Breast epithelium (tissue), 3 donors: Measurements from ENCODE around the gene USP17L20.
"Not testable (repeated sequence)": the region's sequence is repeated elsewhere in the genome, so short reads cannot be mapped to it uniquely, and the experiment has no call there.

ENCODE experiments used
- CTCF ChIP-seq, 3 donors: fragments of 450-650 bp; IDR thresholded peaks; one replicate each; pipeline ENCODE4 v1.5.1; 2016 to 2017; ENCODE audit warnings: antibody characterized with exemption in 3 of 3, mild to moderate bottlenecking in 3 of 3, moderate library complexity in 3 of 3
- POLR2A ChIP-seq: fragments of 450-650 bp; IDR thresholded peaks from one replicate; pipeline ENCODE4 v1.6.1; 2016; ENCODE audit warnings: antibody characterized with exemption, mild to moderate bottlenecking, moderate library complexity
- POLR2AphosphoS5 ChIP-seq, 3 donors: sonication (generic); formaldehyde crosslinking; IDR thresholded peaks; one replicate each; pipeline ENCODE4 v1.6.1; 2017; ENCODE audit warnings: antibody characterized with exemption in 3 of 3

GRCh38 chr4:9238461-9238860, 19.5 kb upstream of the USP17L20 start:
- TF ChIP-seq POLR2A; CTCF (IDR thresholded peaks at IDR 0.05); POLR2AphosphoS5 (IDR thresholded peaks at IDR 0.05): not testable (repeated sequence)
